Thyroid gland (tissue), 4 donors: Measurements from ENCODE around the gene MRPL37. TPM values are rescaled to one million over a fixed set of nuclear protein-coding genes. Genes with fewer than 3 reads are reported as not detected.

Source experiments
- DNase-seq, 2 donors: peaks; one replicate each; pipeline ENCODE4 v3.0.0-alpha.2; 2019
- H3K27ac ChIP-seq, 3 donors: fragments of 200-600 bp; sonication (generic); 1 replicate in 2 of 3; 2 replicates in 1 of 3; pipeline ENCODE4 v1.5.1; 2016 to 2019; ENCODE audit warnings: mild to moderate bottlenecking in 1 of 3, moderate library complexity in 1 of 3
- H3K27me3 ChIP-seq: fragments of 200-600 bp; sonication (generic); one replicate; pipeline ENCODE4 v1.5.1; 2019
- H3K36me3 ChIP-seq, 2 donors: fragments of 200-600 bp; sonication (generic); one replicate each; pipeline ENCODE4 v1.5.1; 2016 to 2019
- H3K4me1 ChIP-seq, 2 donors: fragments of 200-600 bp; sonication (generic); one replicate each; pipeline ENCODE4 v1.5.1; 2017 to 2019
- H3K4me3 ChIP-seq, 3 donors: fragments of 200-600 bp; sonication (generic); replicated peaks in 1 of 3; 1 replicate in 2 of 3; 2 replicates in 1 of 3; pipeline ENCODE4 v1.5.1; 2016; ENCODE audit warnings: mild to moderate bottlenecking in 1 of 3
- H3K9me3 ChIP-seq: fragments of 200-600 bp; sonication (generic); one replicate; pipeline ENCODE4 v1.5.1; 2017
- POLR2A ChIP-seq, 2 donors: fragments of 450-650 bp; IDR thresholded peaks; one replicate each; pipeline ENCODE4 v1.6.1; 2017; ENCODE audit warnings: antibody characterized with exemption in 2 of 2, mild to moderate bottlenecking in 2 of 2, moderate library complexity in 1 of 2
- WGBS, 2 donors: methylation state at CpG; one replicate each; pipeline ENCODE4 v1.1.5; 2017; 5-methylcytosine and 5-hydroxymethylcytosine counted together
- intact Hi-C: fragments of 100-400 bp; cut with DNase I; formaldehyde crosslinking; loops from one replicate; pipeline ENCODE4 v1.15.1; 2023
- total RNA-seq, 4 donors: library from RNA; depleted of rRNA; stranded (reverse); fragments of >200 nt; gene quantifications; one replicate each; pipeline ENCODE4 v1.2.3, GENCODE V29; 2016
- TF ChIP-seq, protein P1 (sequence below), 6 experiments: fragments of 200-600 bp in 3 of 6; fragments of 450-650 bp in 3 of 6; sonication (generic) in 3 of 6; IDR thresholded peaks; one replicate each; pipeline ENCODE4 v1.5.1; 2016 to 2019; ENCODE audit warnings: antibody characterized with exemption in 6 of 6, mild to moderate bottlenecking in 2 of 6, inconsistent platforms in 1 of 6, moderate library complexity in 1 of 6

MRPL37 gene
- total RNA-seq, 4 donors from 2014 or later: 29.8 to 71.3 (median 48.0) TPM

DNA sequence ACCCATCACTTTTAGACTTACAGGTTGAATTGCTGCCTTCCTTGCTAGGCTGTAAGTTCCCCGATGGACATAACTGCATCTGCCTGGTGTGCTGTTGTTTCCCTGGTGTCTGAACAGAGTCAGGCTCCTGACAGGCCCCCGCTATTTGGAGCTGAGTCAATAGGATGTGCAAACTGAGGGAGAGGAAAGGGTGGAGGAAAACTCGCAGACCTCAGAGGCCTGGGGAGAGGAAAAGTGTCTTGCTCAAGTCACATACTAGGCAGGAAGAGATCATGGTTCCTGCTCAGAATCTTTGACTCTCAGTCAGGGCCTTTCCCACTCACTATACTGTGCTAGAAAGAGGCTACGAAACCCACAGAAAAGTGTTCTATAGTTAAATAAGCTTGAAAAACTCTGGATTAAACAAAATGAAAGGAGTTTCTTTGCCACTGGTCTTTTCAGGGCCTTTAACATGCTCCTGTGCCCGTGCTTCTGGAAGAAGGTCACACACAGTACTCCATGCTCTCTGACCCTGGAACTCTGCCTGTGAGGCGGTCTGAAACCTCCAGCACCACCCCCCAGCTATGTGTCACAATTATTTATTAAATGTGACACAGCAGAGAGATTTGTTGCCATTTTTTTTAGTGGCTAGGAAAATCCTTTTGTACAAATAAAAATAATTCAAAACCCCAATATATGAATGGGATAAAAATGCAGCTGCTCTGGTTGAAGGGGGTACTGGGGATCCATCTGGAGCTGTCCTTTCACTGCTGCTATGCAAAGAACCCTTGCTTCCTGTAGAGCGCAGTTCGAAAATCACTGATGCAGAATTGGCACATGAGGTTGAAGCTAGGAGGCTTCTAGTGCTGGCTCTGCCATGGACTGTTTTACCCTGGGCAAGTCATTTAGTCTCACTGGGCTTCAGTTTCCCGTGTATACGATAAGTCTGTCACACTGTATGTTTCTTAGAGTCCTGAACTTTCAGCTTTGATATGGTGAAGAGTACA, 27.1 kb upstream of the MRPL37 start:
- 67% methylated on average over 10 of the region's 10 CpGs for WGBS, 2 donors

DNA sequence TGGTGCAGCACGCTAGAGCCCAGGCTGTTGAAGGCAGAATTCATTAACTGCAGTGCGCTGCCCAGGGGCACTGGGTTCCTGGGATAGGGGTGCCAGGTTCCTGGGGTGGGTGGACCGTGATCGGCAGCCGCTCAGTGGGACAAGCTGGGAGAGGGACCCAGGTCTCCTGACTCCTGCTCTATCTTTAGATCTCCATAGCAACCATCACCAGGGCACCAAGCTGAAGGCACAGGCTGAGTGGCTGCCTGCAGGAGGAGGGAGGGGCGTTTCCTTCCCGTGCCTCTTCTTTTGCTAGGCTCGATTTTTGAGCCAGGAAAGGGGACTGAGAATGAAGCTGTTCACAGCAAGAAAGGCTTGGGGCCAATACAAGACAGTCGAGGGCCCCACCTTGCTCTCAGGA, 26.3 kb upstream of the MRPL37 start:
- WGBS, 2 donors: 67 to 75% methylated on average over 8 to 9 of the region's 9 CpGs
- intact Hi-C loops: no loop called here
- H3K36me3 ChIP-seq: no peaks in the 10 kb centered on the region

More for the DNA sequence above, 27.1 kb upstream of the MRPL37 start:
- DNase-seq: peak; percentile 63 to 64
- H3K27ac ChIP-seq: peak overlapping the region in 2 of 3 donors; percentile 8 to 61
- H3K27me3 ChIP-seq: no peaks in the 10 kb centered on the region
- no peaks in the 10 kb centered on the region for H3K36me3 ChIP-seq
- no peak overlapping the region for H3K4me3 ChIP-seq
- H3K9me3 ChIP-seq: no peaks in the 10 kb centered on the region
- intact Hi-C loops: no loop called here
- peaks cover 0 to 5% of the 10 kb centered on the region in 2 donors for H3K4me1 ChIP-seq
- no peak for TF ChIP-seq POLR2A (IDR thresholded peaks at IDR 0.05)
- TF ChIP-seq, protein P1, sequence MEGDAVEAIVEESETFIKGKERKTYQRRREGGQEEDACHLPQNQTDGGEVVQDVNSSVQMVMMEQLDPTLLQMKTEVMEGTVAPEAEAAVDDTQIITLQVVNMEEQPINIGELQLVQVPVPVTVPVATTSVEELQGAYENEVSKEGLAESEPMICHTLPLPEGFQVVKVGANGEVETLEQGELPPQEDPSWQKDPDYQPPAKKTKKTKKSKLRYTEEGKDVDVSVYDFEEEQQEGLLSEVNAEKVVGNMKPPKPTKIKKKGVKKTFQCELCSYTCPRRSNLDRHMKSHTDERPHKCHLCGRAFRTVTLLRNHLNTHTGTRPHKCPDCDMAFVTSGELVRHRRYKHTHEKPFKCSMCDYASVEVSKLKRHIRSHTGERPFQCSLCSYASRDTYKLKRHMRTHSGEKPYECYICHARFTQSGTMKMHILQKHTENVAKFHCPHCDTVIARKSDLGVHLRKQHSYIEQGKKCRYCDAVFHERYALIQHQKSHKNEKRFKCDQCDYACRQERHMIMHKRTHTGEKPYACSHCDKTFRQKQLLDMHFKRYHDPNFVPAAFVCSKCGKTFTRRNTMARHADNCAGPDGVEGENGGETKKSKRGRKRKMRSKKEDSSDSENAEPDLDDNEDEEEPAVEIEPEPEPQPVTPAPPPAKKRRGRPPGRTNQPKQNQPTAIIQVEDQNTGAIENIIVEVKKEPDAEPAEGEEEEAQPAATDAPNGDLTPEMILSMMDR (IDR thresholded peaks at IDR 0.05): no peak

DNA sequence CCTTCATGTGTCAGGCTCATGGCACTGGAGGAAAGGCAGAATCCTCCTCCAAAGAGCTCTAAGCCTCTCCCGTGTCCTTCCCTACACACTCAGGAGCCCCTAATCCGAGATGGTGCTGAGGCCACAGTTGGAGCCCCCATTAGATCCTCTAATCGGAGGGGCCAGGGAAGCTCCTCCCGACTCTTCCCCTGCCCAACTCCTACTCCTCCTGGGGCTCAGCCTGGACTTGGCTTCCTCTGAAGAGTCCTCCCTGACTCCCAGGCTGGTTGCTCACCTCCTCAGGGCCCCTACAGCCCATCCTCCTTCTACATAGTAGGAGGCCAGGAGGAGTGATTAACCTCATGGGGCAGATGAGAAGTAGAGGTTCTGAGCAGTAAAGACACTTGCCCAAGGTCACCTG, 25.9 kb upstream of the MRPL37 start:
- H3K27me3 ChIP-seq: no peaks in the 10 kb centered on the region
- H3K4me3 ChIP-seq: no peak overlapping the region
- H3K36me3 ChIP-seq: no peaks in the 10 kb centered on the region
- H3K9me3 ChIP-seq: no peaks in the 10 kb centered on the region
- no peak for DNase-seq
- TF ChIP-seq POLR2A (IDR thresholded peaks at IDR 0.05): no peak
- TF ChIP-seq, protein P1 (IDR thresholded peaks at IDR 0.05): no peak
- peaks cover 0 to 5% of the 10 kb centered on the region in 2 donors for H3K4me1 ChIP-seq
- no peak overlapping the region for H3K27ac ChIP-seq
- intact Hi-C loops: no loop called here
- WGBS, 2 donors: 86 to 96% methylated on average over 4 of the region's 4 CpGs

More for the DNA sequence above, 26.3 kb upstream of the MRPL37 start:
- Histone ChIP-seq H3K9me3 (no peaks in the 10 kb centered on the region), H3K4me1 (peaks cover 0 to 5% of the 10 kb centered on the region in 2 donors), H3K27ac (no peak overlapping the region), H3K4me3 (no peak overlapping the region), H3K27me3 (no peaks in the 10 kb centered on the region)
- DNase-seq: no peak
- TF ChIP-seq POLR2A (IDR thresholded peaks at IDR 0.05): no peak
- TF ChIP-seq, protein P1 (IDR thresholded peaks at IDR 0.05): no peak

DNA sequence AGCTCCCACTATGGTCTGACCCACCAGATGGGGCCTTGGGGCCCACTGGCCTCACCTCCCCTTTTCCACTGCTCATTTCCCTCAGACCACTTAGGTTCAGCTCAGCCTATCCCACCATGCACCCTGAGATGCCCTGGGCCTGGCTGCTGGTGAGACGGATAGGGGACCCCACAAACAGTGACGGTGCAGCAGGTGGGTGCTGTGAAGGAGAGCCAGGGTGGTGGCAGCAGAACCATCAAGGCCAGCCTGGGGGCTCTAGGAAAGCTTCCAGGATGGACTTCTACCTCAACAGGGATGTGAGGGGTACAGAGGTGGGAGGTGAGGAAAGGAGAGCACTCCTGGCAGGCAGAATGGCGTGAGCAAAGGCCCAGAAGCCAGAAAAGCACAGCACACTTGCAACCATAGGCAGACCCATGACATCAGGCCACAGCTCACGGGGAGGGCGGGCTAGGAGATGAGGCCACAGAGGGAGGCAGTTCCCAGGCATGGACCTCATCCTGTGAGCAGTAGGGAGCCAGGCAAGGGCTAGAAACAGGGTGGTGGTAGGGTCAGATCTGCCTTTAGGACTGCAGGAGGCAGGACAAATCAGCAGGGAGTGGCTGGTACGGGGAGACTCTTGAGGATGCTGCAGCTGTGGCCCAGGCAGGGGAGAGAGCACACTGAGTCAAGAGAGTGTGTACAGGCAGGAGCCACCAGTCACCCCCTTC, 23.2 kb upstream of the MRPL37 start:
- DNase-seq: no peak
- TF ChIP-seq POLR2A (IDR thresholded peaks at IDR 0.05): no peak
- TF ChIP-seq, protein P1 (IDR thresholded peaks at IDR 0.05): no peak
- no peaks in the 10 kb centered on the region for H3K9me3 ChIP-seq
- H3K4me3 ChIP-seq: no peak overlapping the region
- peaks cover 0 to 5% of the 10 kb centered on the region in 2 donors for H3K4me1 ChIP-seq
- no peak overlapping the region for H3K27ac ChIP-seq
- no peaks in the 10 kb centered on the region for H3K36me3 ChIP-seq
- 95 to 96% methylated on average over 6 of the region's 6 CpGs for WGBS, 2 donors
- intact Hi-C loops: no loop called here
- H3K27me3 ChIP-seq: no peaks in the 10 kb centered on the region
